ENCODE results near the gene PKNOX2.

PKNOX2 gene

GRCh38 chr11:125180413-125181305, 16.1 kb downstream of the PKNOX2 start:
- H3K27ac ChIP-seq (ENCODE audit: low read length) = no peak overlapping the region

GRCh38 chr11:125182573-125182972, 18.0 kb downstream of the PKNOX2 start:
- Histone ChIP-seq H3K27me3 (ENCODE audit: control insufficient read depth, insufficient read depth, low read length) (no peaks in the 10 kb centered on the region), H3K4me1 (ENCODE audit: control insufficient read depth, insufficient read depth, low read length) (no peaks in the 10 kb centered on the region), H3K27ac (ENCODE audit: low read length) (no peak overlapping the region), H3K9me3 (ENCODE audit: control insufficient read depth, insufficient read depth, low read length) (no peaks in the 10 kb centered on the region), H3K4me3 (ENCODE audit: low read length) (no peak overlapping the region), H3K36me3 (ENCODE audit: control insufficient read depth, insufficient read depth, low read length) (no peaks in the 10 kb centered on the region)
- no peak for DNase-seq (ENCODE audit: low read depth, low spot score)

More at GRCh38 chr11:125180413-125181305, 16.1 kb downstream of the PKNOX2 start:
- no peaks in the 10 kb centered on the region; the same call in 1 of the 2 replicates for H3K4me1 ChIP-seq (ENCODE audit: control insufficient read depth, insufficient read depth, low read length)
- no peaks in the 10 kb centered on the region for H3K27me3 ChIP-seq (ENCODE audit: control insufficient read depth, insufficient read depth, low read length)
- DNase-seq (ENCODE audit: low read depth, low spot score) = no peak
- no peaks in the 10 kb centered on the region for H3K9me3 ChIP-seq (ENCODE audit: control insufficient read depth, insufficient read depth, low read length)
- WGBS (ENCODE audit: insufficient coverage, insufficient read length) = no CpG with 5 or more reads among the region's 6 CpGs
- H3K36me3 ChIP-seq (ENCODE audit: control insufficient read depth, insufficient read depth, low read length) = no peaks in the 10 kb centered on the region
- no peak overlapping the region for H3K4me3 ChIP-seq (ENCODE audit: low read length)

- H3K27me3 ChIP-seq (ENCODE audit: control insufficient read depth, insufficient read depth, low read length) = no peaks in the 10 kb centered on the region
- no peaks in the 10 kb centered on the region for H3K36me3 ChIP-seq (ENCODE audit: control insufficient read depth, insufficient read depth, low read length)
- WGBS (ENCODE audit: insufficient coverage, insufficient read length) = no CpG with 5 or more reads among the region's 1 CpG
- H3K27ac ChIP-seq (ENCODE audit: low read length) = no peak overlapping the region
- no peak overlapping the region for H3K4me3 ChIP-seq (ENCODE audit: low read length)
- H3K9me3 ChIP-seq (ENCODE audit: control insufficient read depth, insufficient read depth, low read length) = no peaks in the 10 kb centered on the region
- no peaks in the 10 kb centered on the region for H3K4me1 ChIP-seq (ENCODE audit: control insufficient read depth, insufficient read depth, low read length)
- no peak for DNase-seq (ENCODE audit: low read depth, low spot score)
These were observed 19.1 kb downstream of the PKNOX2 start for GRCh38 chr11:125183641-125184040.

- Histone ChIP-seq H3K27me3 (ENCODE audit: control insufficient read depth, insufficient read depth, low read length) (no peaks in the 10 kb centered on the region), H3K36me3 (ENCODE audit: control insufficient read depth, insufficient read depth, low read length) (no peaks in the 10 kb centered on the region)
These were observed 23.5 kb downstream of the PKNOX2 start for GRCh38 chr11:125188021-125188420.

GRCh38 chr11:125190566-125190965, 26.0 kb downstream of the PKNOX2 start:
- no CpG with 5 or more reads among the region's 5 CpGs for WGBS (ENCODE audit: insufficient coverage, insufficient read length)
- H3K4me1 ChIP-seq (ENCODE audit: control insufficient read depth, insufficient read depth, low read length) = no peaks in the 10 kb centered on the region

More at GRCh38 chr11:125188021-125188420, 23.5 kb downstream of the PKNOX2 start:
- DNase-seq (ENCODE audit: low read depth, low spot score) = no peak
- Histone ChIP-seq H3K9me3 (ENCODE audit: control insufficient read depth, insufficient read depth, low read length) (no peaks in the 10 kb centered on the region), H3K27ac (ENCODE audit: low read length) (no peak overlapping the region), H3K4me1 (ENCODE audit: control insufficient read depth, insufficient read depth, low read length) (no peaks in the 10 kb centered on the region), H3K4me3 (ENCODE audit: low read length) (no peak overlapping the region)

GRCh38 chr11:125192183-125192582, 27.6 kb downstream of the PKNOX2 start:
- Histone ChIP-seq H3K27me3 (ENCODE audit: control insufficient read depth, insufficient read depth, low read length) (no peaks in the 10 kb centered on the region), H3K4me3 (ENCODE audit: low read length) (no peak overlapping the region), H3K9me3 (ENCODE audit: control insufficient read depth, insufficient read depth, low read length) (no peaks in the 10 kb centered on the region; the same call in 1 of the 2 replicates), H3K27ac (ENCODE audit: low read length) (no peak overlapping the region), H3K36me3 (ENCODE audit: control insufficient read depth, insufficient read depth, low read length) (no peaks in the 10 kb centered on the region), H3K4me1 (ENCODE audit: control insufficient read depth, insufficient read depth, low read length) (no peaks in the 10 kb centered on the region)
- DNase-seq (ENCODE audit: low read depth, low spot score) = no peak
- no CpG with 5 or more reads among the region's 9 CpGs for WGBS (ENCODE audit: insufficient coverage, insufficient read length)

More at GRCh38 chr11:125190566-125190965, 26.0 kb downstream of the PKNOX2 start:
- DNase-seq (ENCODE audit: low read depth, low spot score) = no peak
- no peak overlapping the region for H3K4me3 ChIP-seq (ENCODE audit: low read length)
- no peak overlapping the region for H3K27ac ChIP-seq (ENCODE audit: low read length)
- no peaks in the 10 kb centered on the region; the same call in 1 of the 2 replicates for H3K9me3 ChIP-seq (ENCODE audit: control insufficient read depth, insufficient read depth, low read length)
- no peaks in the 10 kb centered on the region for H3K27me3 ChIP-seq (ENCODE audit: control insufficient read depth, insufficient read depth, low read length)
- no peaks in the 10 kb centered on the region for H3K36me3 ChIP-seq (ENCODE audit: control insufficient read depth, insufficient read depth, low read length)

- Histone ChIP-seq H3K9me3 (ENCODE audit: control insufficient read depth, insufficient read depth, low read length) (no peaks in the 10 kb centered on the region; the same call in 1 of the 2 replicates), H3K4me3 (ENCODE audit: low read length) (no peak overlapping the region), H3K4me1 (ENCODE audit: control insufficient read depth, insufficient read depth, low read length) (no peaks in the 10 kb centered on the region), H3K36me3 (ENCODE audit: control insufficient read depth, insufficient read depth, low read length) (no peaks in the 10 kb centered on the region), H3K27me3 (ENCODE audit: control insufficient read depth, insufficient read depth, low read length) (no peaks in the 10 kb centered on the region), H3K27ac (ENCODE audit: low read length) (no peak overlapping the region)
- DNase-seq (ENCODE audit: low read depth, low spot score) = no peak
- no CpG with 5 or more reads among the region's 11 CpGs for WGBS (ENCODE audit: insufficient coverage, insufficient read length)
These were observed 28.3 kb downstream of the PKNOX2 start for GRCh38 chr11:125192717-125193415.

GRCh38 chr11:125193416-125193726, 28.8 kb downstream of the PKNOX2 start:
- no peak overlapping the region for H3K27ac ChIP-seq (ENCODE audit: low read length)
- no peaks in the 10 kb centered on the region; the same call in 1 of the 2 replicates for H3K9me3 ChIP-seq (ENCODE audit: control insufficient read depth, insufficient read depth, low read length)
- H3K4me3 ChIP-seq (ENCODE audit: low read length) = no peak overlapping the region
- H3K27me3 ChIP-seq (ENCODE audit: control insufficient read depth, insufficient read depth, low read length) = no peaks in the 10 kb centered on the region
- WGBS (ENCODE audit: insufficient coverage, insufficient read length) = no CpG with 5 or more reads among the region's 4 CpGs
- DNase-seq (ENCODE audit: low read depth, low spot score) = no peak
- no peaks in the 10 kb centered on the region for H3K4me1 ChIP-seq (ENCODE audit: control insufficient read depth, insufficient read depth, low read length)
- no peaks in the 10 kb centered on the region for H3K36me3 ChIP-seq (ENCODE audit: control insufficient read depth, insufficient read depth, low read length)

- Histone ChIP-seq H3K9me3 (ENCODE audit: control insufficient read depth, insufficient read depth, low read length) (no peaks in the 10 kb centered on the region; the same call in 1 of the 2 replicates), H3K4me3 (ENCODE audit: low read length) (no peak overlapping the region), H3K27me3 (ENCODE audit: control insufficient read depth, insufficient read depth, low read length) (no peaks in the 10 kb centered on the region), H3K27ac (ENCODE audit: low read length) (no peak overlapping the region), H3K36me3 (ENCODE audit: control insufficient read depth, insufficient read depth, low read length) (no peaks in the 10 kb centered on the region), H3K4me1 (ENCODE audit: control insufficient read depth, insufficient read depth, low read length) (no peaks in the 10 kb centered on the region)
- DNase-seq (ENCODE audit: low read depth, low spot score) = no peak
- WGBS (ENCODE audit: insufficient coverage, insufficient read length) = no CpG with 5 or more reads among the region's 7 CpGs
These were observed 29.3 kb downstream of the PKNOX2 start for GRCh38 chr11:125193841-125194240.

GRCh38 chr11:125199915-125200314, 35.4 kb downstream of the PKNOX2 start:
- Histone ChIP-seq H3K27me3 (ENCODE audit: control insufficient read depth, insufficient read depth, low read length) (no peaks in the 10 kb centered on the region), H3K4me1 (ENCODE audit: control insufficient read depth, insufficient read depth, low read length) (peaks cover 4% of the 10 kb centered on the region; the same call in 1 of the 2 replicates), H3K9me3 (ENCODE audit: control insufficient read depth, insufficient read depth, low read length) (no peaks in the 10 kb centered on the region), H3K4me3 (ENCODE audit: low read length) (no peak overlapping the region), H3K27ac (ENCODE audit: low read length) (no peak overlapping the region), H3K36me3 (ENCODE audit: control insufficient read depth, insufficient read depth, low read length) (no peaks in the 10 kb centered on the region)
- no CpG with 5 or more reads among the region's 2 CpGs for WGBS (ENCODE audit: insufficient coverage, insufficient read length)
- DNase-seq (ENCODE audit: low read depth, low spot score) = no peak

Measured in iPS DF 6.9 (cell line).